ENCODE results near the gene DYRK2. TPM values are rescaled to one million over a fixed set of nuclear protein-coding genes. Genes with fewer than 3 reads are reported as not detected.
A peak's percentile ranks its signal among the peaks of the same experiment; 100 is the strongest.

The DYRK2 gene
- total and polyA plus RNA-seq, 10 of the 15 experiments (the other 5 are each of a cell fraction or from before 2014, with no cell fraction given) = 3.1 to 35.9 (median 12.2) TPM

DNA sequence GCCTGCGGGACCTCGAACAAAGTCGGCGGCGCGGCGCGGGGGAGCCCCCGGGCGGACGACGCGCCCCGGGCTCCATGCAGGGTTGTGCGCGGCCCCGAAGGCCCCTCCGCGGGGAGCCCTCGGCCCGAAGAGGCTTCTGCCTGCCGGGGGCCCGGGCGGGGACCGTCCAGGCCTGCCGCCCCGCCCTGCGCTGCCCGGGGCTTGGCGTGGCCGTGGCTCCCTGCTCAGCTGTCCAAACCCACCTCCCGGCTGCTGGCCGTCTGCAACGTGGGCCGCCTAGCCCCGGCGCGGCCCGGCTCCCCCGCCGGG, 670 bp downstream of the DYRK2 start (continued):
- TF ChIP-seq, protein P1, sequence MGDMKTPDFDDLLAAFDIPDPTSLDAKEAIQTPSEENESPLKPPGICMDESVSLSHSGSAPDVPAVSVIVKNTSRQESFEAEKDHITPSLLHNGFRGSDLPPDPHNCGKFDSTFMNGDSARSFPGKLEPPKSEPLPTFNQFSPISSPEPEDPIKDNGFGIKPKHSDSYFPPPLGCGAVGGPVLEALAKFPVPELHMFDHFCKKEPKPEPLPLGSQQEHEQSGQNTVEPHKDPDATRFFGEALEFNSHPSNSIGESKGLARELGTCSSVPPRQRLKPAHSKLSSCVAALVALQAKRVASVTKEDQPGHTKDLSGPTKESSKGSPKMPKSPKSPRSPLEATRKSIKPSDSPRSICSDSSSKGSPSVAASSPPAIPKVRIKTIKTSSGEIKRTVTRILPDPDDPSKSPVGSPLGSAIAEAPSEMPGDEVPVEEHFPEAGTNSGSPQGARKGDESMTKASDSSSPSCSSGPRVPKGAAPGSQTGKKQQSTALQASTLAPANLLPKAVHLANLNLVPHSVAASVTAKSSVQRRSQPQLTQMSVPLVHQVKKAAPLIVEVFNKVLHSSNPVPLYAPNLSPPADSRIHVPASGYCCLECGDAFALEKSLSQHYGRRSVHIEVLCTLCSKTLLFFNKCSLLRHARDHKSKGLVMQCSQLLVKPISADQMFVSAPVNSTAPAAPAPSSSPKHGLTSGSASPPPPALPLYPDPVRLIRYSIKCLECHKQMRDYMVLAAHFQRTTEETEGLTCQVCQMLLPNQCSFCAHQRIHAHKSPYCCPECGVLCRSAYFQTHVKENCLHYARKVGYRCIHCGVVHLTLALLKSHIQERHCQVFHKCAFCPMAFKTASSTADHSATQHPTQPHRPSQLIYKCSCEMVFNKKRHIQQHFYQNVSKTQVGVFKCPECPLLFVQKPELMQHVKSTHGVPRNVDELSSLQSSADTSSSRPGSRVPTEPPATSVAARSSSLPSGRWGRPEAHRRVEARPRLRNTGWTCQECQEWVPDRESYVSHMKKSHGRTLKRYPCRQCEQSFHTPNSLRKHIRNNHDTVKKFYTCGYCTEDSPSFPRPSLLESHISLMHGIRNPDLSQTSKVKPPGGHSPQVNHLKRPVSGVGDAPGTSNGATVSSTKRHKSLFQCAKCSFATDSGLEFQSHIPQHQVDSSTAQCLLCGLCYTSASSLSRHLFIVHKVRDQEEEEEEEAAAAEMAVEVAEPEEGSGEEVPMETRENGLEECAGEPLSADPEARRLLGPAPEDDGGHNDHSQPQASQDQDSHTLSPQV (IDR thresholded peaks at IDR 0.05) = no peak
- TF ChIP-seq SPI1 (IDR thresholded peaks at IDR 0.05; ENCODE audit: borderline replicate concordance, insufficient read depth, low read depth, low read length) = no peak

DNA sequence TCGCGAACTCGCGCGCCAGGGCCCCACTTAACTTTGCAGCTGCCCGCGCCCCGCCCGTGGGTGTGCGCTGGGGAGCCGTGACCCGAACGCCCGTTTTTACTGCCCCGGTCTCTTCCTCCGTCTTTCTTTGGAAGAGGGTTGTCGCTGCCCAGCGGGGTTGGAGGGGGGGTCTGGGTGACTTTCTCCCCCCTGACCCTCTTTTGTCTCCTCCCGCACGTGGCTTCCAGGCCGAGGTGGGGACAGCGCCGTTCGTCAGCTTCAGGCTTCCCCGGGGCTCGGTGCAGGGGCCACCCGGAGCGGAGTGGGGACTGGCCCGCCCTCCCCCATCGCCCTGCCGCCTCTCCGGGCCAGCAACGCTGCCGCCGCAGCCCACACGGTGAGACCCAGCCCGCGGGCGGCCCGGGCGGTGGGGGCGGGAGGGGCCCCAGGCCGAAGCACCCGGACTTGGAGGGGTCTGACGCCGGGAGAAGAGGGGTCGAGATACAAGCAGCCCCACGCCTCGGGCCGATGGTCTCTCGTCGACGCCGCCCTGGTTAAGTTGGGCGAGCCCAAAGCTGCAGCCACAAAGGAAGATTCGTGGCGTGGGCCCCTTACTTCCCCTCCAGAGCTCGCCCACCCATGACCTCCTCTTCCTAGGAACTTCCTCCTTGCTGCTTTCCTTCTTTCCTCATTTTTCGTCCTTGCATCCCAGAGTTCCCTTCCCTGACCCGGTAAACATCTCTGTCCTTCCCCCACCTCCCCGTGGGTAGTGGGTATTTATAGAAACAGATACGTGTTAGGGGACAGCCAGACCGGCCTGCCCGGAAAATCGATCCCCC, 1.2 kb downstream of the DYRK2 start:
- H3K36me3 ChIP-seq (ENCODE audit: control insufficient read depth in 2 of 2, insufficient read depth in 2 of 2, low read length in 1 of 2) = no peaks in the 10 kb centered on the region; a peak in 1 of 4 replicates
- peak overlapping the region; percentile 81 for H3K9ac ChIP-seq (ENCODE audit: control insufficient read depth, insufficient read depth, low read length)
- BruUV-seq (replicated peaks) = no TSS peak
- CTCF ChIA-PET = interaction anchor here (1.5 kb wide), 1 partner anchor 293 kb away, joined by 9 read pairs; no protein-coding TSS in a partner anchor
- WGBS (ENCODE audit: insufficient coverage, insufficient replicate concordance, low lambda C conversion rate, missing lambda C conversion rate) = under 1% methylated on average over 54 of the region's 65 CpGs
- POLR2A ChIA-PET = interaction anchor here (1.2 kb wide), 1 partner anchor 296 kb away, joined by 3 read pairs; no protein-coding TSS in a partner anchor
- in situ Hi-C loops (cut with MboI) = no loop called here
- H3K27ac ChIP-seq (ENCODE audit: control insufficient read depth, insufficient read depth) = peak overlapping the region; percentile 70
- H3K4me2 ChIP-seq (ENCODE audit: control insufficient read depth, insufficient read depth) = peak overlapping the region; percentile 95
- no peaks in the 10 kb centered on the region for H3K27me3 ChIP-seq (replicated peaks in 1 of 2; ENCODE audit: control insufficient read depth in 2 of 2, insufficient read depth in 2 of 2, low read length in 1 of 2)
- no peaks in the 10 kb centered on the region for H4K20me1 ChIP-seq (ENCODE audit: control insufficient read depth, insufficient read depth)
- DNase-seq (ENCODE audit: low read depth, low spot score) (no peak), FAIRE-seq (no peak), ATAC-seq (peak; percentile 62)
- RAD21 ChIA-PET (ENCODE audit: unreplicated experiment) = no interaction called here
- peak overlapping the region; percentile 88 for H3K4me3 ChIP-seq
- intact Hi-C loops (cut with micrococcal nuclease; ENCODE audit: unreplicated experiment) = loop anchor here (2.0 to 10.0 kb wide), 3 partner anchors 49 to 295 kb away; no protein-coding TSS in a partner anchor
- SMC1A ChIA-PET (ENCODE audit: uncharacterized antibody, unreplicated experiment) = interaction anchor here (0.7 to 1.3 kb wide), 2 partner anchors 13 to 106 kb away, joined by 3 read pairs; no protein-coding TSS in a partner anchor
- peaks cover 61% of the 10 kb centered on the region for H3K79me2 ChIP-seq (ENCODE audit: control insufficient read depth, insufficient read depth, low read length)
- no peaks in the 10 kb centered on the region for H3K9me3 ChIP-seq (replicated peaks; ENCODE audit: control insufficient read depth, insufficient read depth, low read length)
- peak overlapping the region; percentile 66 for H2AFZ ChIP-seq (ENCODE audit: control insufficient read depth, low read depth, low read length)
- H3K4me1 ChIP-seq (ENCODE audit: control insufficient read depth, insufficient read depth, low read length) = peaks cover 6% of the 10 kb centered on the region
- TF ChIP-seq ETV6 (conservative IDR thresholded peaks at IDR 0.05 in 1 of 2, IDR thresholded peaks at IDR 0.05 in 1 of 2; ENCODE audit: borderline replicate concordance in 1 of 2, low read depth in 1 of 2) (no peak), POLR2A (IDR thresholded peaks at IDR 0.05; ENCODE audit: low read depth, low read length) (no peak), BHLHE40 (IDR thresholded peaks at IDR 0.05; ENCODE audit: borderline replicate concordance in 1 of 2, low read depth in 2 of 2, low read length in 1 of 2) (peak in 1 of 2 experiments; percentile 26; a peak in 1 of 4 replicates), EED (IDR thresholded peaks at IDR 0.05; ENCODE audit: low read depth) (no peak; the same call in 1 of the 2 replicates), NR2F1 (conservative IDR thresholded peaks at IDR 0.05) (0 out of 2 replicates have a peak, but pooled peaks have one; percentile 7), FOXM1 (IDR thresholded peaks at IDR 0.05; ENCODE audit: low read depth, low read length) (no peak), TARDBP (IDR thresholded peaks at IDR 0.05; ENCODE audit: borderline replicate concordance) (no peak), SMAD5 (IDR thresholded peaks at IDR 0.05; ENCODE audit: low read depth) (no peak), GATAD2B (conservative IDR thresholded peaks at IDR 0.05; ENCODE audit: low read depth) (no peak), SRF (IDR thresholded peaks at IDR 0.05; ENCODE audit: low read depth in 2 of 2, low read length in 2 of 2) (no peak), ZNF217 (IDR thresholded peaks at IDR 0.05) (no peak), NBN (IDR thresholded peaks at IDR 0.05) (no peak), BRCA1 (IDR thresholded peaks at IDR 0.05; ENCODE audit: low read depth, low read length) (no peak)
